H1 (cell line): ENCODE measurements around the gene TSPOAP1. TPM values are rescaled to one million over a fixed set of nuclear protein-coding genes. Genes with fewer than 3 reads are reported as not detected.

Experiments used
- CTCF ChIA-PET: fragments of 300-600 bp; sonication (Branson Sonifier 250); formaldehyde crosslinking; loops from one replicate; lab custom pipeline; 2021; ENCODE audit not compliant: partially characterized antibody; lab: Charles Lee
- POLR2A ChIA-PET: fragments of 300-600 bp; sonication (Branson Sonifier 250); formaldehyde crosslinking; loops from one replicate; lab custom pipeline; 2021; ENCODE audit warnings: inconsistent platforms; ENCODE audit not compliant: partially characterized antibody; lab: Charles Lee
- DNase-seq, 2 experiments: peaks; one replicate each; pipeline versions ENCODE4 v3.0.0 to v3.0.0-alpha.2; 2010 to 2022; ENCODE audit warnings: low spot score in 2 of 2, low read depth in 1 of 2, mixed read lengths in 1 of 2
- FAIRE-seq: peaks from 2 replicates; lab custom pipeline; 2011; peaks lifted over from hg19 to GRCh38; lab: Jason Lieb, UNC
- H2AFZ ChIP-seq: 2 replicates; pipeline ENCODE4 v1.8.1; 2012; ENCODE audit warnings: low read length, inconsistent platforms
- H2AK5ac ChIP-seq: 2 replicates; pipeline ENCODE4 v1.6.1; 2013; ENCODE audit warnings: low read depth, low read length
- H2BK120ac ChIP-seq: replicated peaks from 2 replicates; pipeline ENCODE3; 2013; ENCODE audit warnings: low read depth, low read length, inconsistent platforms
- H2BK12ac ChIP-seq: 2 replicates; pipeline ENCODE4 v1.6.1; 2013; ENCODE audit warnings: low read depth, low read length
- H2BK15ac ChIP-seq: 2 replicates; pipeline ENCODE4 v1.6.1; 2013; ENCODE audit warnings: low read length
- H2BK20ac ChIP-seq: 2 replicates; pipeline ENCODE4 v1.6.1; 2013; ENCODE audit warnings: low read length
- H2BK5ac ChIP-seq: 2 replicates; pipeline ENCODE4 v1.6.1; 2013; ENCODE audit warnings: low read depth, low read length
- H3K14ac ChIP-seq: 2 replicates; pipeline ENCODE4 v1.6.1; 2013; ENCODE audit warnings: inconsistent platforms; ENCODE audit not compliant: insufficient read length
- H3K18ac ChIP-seq: 2 replicates; pipeline ENCODE4 v1.6.1; 2013; ENCODE audit warnings: low read length; ENCODE audit errors: extremely low read depth
- H3K23ac ChIP-seq: 2 replicates; pipeline ENCODE4 v1.6.1; 2013; ENCODE audit warnings: inconsistent platforms; ENCODE audit not compliant: insufficient read length
- H3K23me2 ChIP-seq: 2 replicates; pipeline ENCODE4 v1.6.1; 2013; ENCODE audit warnings: low read depth, low read length
- H3K27ac ChIP-seq: 2 replicates; pipeline ENCODE4 v1.6.1; 2011; ENCODE audit warnings: low read depth, low read length, inconsistent platforms
- H3K27me3 ChIP-seq, 4 experiments: replicated peaks in 1 of 4; 1 replicate in 1 of 4; 2 replicates in 3 of 4; pipeline versions ENCODE4 v1.6.1 to v1.8.1; 2011 to 2013; ENCODE audit warnings: low read length in 3 of 4, mild to moderate bottlenecking in 3 of 4, inconsistent platforms in 2 of 4, mixed read lengths in 2 of 4, moderate library complexity in 1 of 4; ENCODE audit not compliant: control insufficient read depth in 3 of 4, insufficient read depth in 3 of 4; ENCODE audit errors: extremely low read depth in 1 of 4
- H3K36me3 ChIP-seq, 4 experiments: 2 replicates each; pipeline versions ENCODE4 v1.6.1 to v1.8.1; 2011 to 2013; ENCODE audit warnings: mild to moderate bottlenecking in 4 of 4, low read length in 3 of 4, moderate library complexity in 2 of 4, control low read depth in 1 of 4, inconsistent platforms in 1 of 4; ENCODE audit not compliant: insufficient read depth in 4 of 4, control insufficient read depth in 2 of 4
- H3K4ac ChIP-seq: replicated peaks from 2 replicates; pipeline ENCODE3; 2013; ENCODE audit warnings: low read length, low read depth, mixed read lengths, inconsistent platforms; ENCODE audit not compliant: insufficient read length
- H3K4me1 ChIP-seq, 4 experiments: replicated peaks in 1 of 4; 1 replicate in 1 of 4; 2 replicates in 3 of 4; pipeline versions ENCODE4 v1.6.1 to v1.8.1; 2011 to 2013; ENCODE audit warnings: low read length in 3 of 4, inconsistent platforms in 2 of 4, mixed read lengths in 1 of 4; ENCODE audit not compliant: insufficient read depth in 4 of 4, control insufficient read depth in 3 of 4
- H3K4me2 ChIP-seq, 2 experiments: 2 replicates each; pipeline versions ENCODE4 v1.6.1 to v1.8.1; 2011 to 2013; ENCODE audit warnings: low read depth in 2 of 2, low read length in 2 of 2, control low read depth in 1 of 2, inconsistent platforms in 1 of 2, mild to moderate bottlenecking in 1 of 2; ENCODE audit not compliant: insufficient read depth in 1 of 2
- H3K4me3 ChIP-seq, 4 experiments: fragments of 200-600, 300-600 bp in 1 of 4; sonication (generic), shearing (Covaris generic), sonication (Bioruptor Twin) in 1 of 4; 2 replicates each; pipeline versions ENCODE4 v1.5.1 to v1.8.1; 2011 to 2016; ENCODE audit warnings: low read length in 4 of 4, low read depth in 3 of 4, control low read depth in 2 of 4, inconsistent platforms in 2 of 4, mild to moderate bottlenecking in 2 of 4, mixed read lengths in 1 of 4, moderate library complexity in 1 of 4; ENCODE audit not compliant: insufficient read depth in 2 of 4; ENCODE audit errors: extremely low read depth in 1 of 4
- H3K56ac ChIP-seq: replicated peaks from 2 replicates; pipeline ENCODE3; 2013; ENCODE audit warnings: low read depth, mild to moderate bottlenecking, mixed read lengths, low read length, inconsistent platforms; ENCODE audit not compliant: insufficient read length
- H3K79me1 ChIP-seq: 2 replicates; pipeline ENCODE4 v1.6.1; 2013; ENCODE audit warnings: low read depth, low read length, control low read depth
- H3K79me2 ChIP-seq, 2 experiments: 2 replicates each; pipeline versions ENCODE4 v1.6.1 to v1.8.1; 2012 to 2013; ENCODE audit warnings: low read length in 2 of 2, mild to moderate bottlenecking in 2 of 2, inconsistent platforms in 1 of 2; ENCODE audit not compliant: insufficient read depth in 2 of 2, control insufficient read depth in 1 of 2
- H3K9ac ChIP-seq, 4 experiments: replicated peaks in 1 of 4; 1 replicate in 1 of 4; 2 replicates in 3 of 4; pipeline versions ENCODE4 v1.6.1 to v1.8.1; 2011 to 2013; ENCODE audit warnings: low read depth in 3 of 4, low read length in 3 of 4, control low read depth in 2 of 4, mild to moderate bottlenecking in 2 of 4, moderate library complexity in 2 of 4, inconsistent platforms in 1 of 4; ENCODE audit errors: extremely low read depth in 1 of 4
- H3K9me3 ChIP-seq, 2 experiments: 2 replicates each; pipeline versions ENCODE4 v1.6.1 to v1.8.1; 2012 to 2013; ENCODE audit warnings: mild to moderate bottlenecking in 2 of 2, moderate library complexity in 2 of 2, control low read depth in 1 of 2, inconsistent platforms in 1 of 2, low read depth in 1 of 2, low read length in 1 of 2, mixed read lengths in 1 of 2; ENCODE audit not compliant: insufficient read depth in 2 of 2
- H4K20me1 ChIP-seq, 2 experiments: replicated peaks in 1 of 2; 2 replicates each; pipeline versions ENCODE3 to v1.8.1; 2011 to 2013; ENCODE audit warnings: inconsistent platforms in 2 of 2, low read length in 2 of 2, mild to moderate bottlenecking in 1 of 2; ENCODE audit not compliant: insufficient read depth in 2 of 2, control insufficient read depth in 1 of 2
- H4K5ac ChIP-seq: 2 replicates; pipeline ENCODE4 v1.6.1; 2013; ENCODE audit warnings: low read length, low read depth, mixed read lengths, inconsistent platforms; ENCODE audit not compliant: insufficient read length
- H4K8ac ChIP-seq: 2 replicates; pipeline ENCODE4 v1.8.0; 2013; ENCODE audit warnings: mild to moderate bottlenecking, moderate library complexity, low read length, inconsistent platforms; ENCODE audit not compliant: insufficient read depth; ENCODE audit errors: extremely low read depth
- H4K91ac ChIP-seq: replicated peaks from 2 replicates; pipeline ENCODE3; 2013; ENCODE audit warnings: low read length, mixed read lengths, inconsistent platforms; ENCODE audit not compliant: insufficient read length
- EZH2 ChIP-seq: fragments of 200-600 bp; sonication (generic); IDR thresholded peaks from 2 replicates; pipeline ENCODE4 v1.7.1; 2012; ENCODE audit warnings: low read depth, mild to moderate bottlenecking, moderate library complexity, low read length, inconsistent platforms; ENCODE audit not compliant: severe bottlenecking
- SP4 ChIP-seq: IDR thresholded peaks from 2 replicates; pipeline ENCODE4 v1.6.1; 2012; ENCODE audit warnings: low read length, inconsistent platforms
- WGBS, 2 experiments: shearing (Covaris generic) in 1 of 2; methylation state at CpG; one replicate each; pipeline versions ENCODE4 v1.1.6 to v1.1.7; 2013 to 2015; ENCODE audit warnings: low lambda C conversion rate in 2 of 2, mixed read lengths in 2 of 2, inconsistent platforms in 1 of 2, low coverage in 1 of 2, missing lambda C conversion rate in 1 of 2; ENCODE audit not compliant: insufficient replicate concordance in 2 of 2, insufficient coverage in 1 of 2, insufficient read length in 1 of 2; ENCODE audit errors: extremely low coverage in 1 of 2, missing lambda C conversion rate in 1 of 2; 5-methylcytosine and 5-hydroxymethylcytosine counted together
- polyA plus RNA-seq, 7 experiments: library from polyadenylated mRNA; depleted of rRNA in 3 of 7; stranded (reverse) in 5 of 7; unstranded in 2 of 7; fragments of >200 nt in 5 of 7; fragments of 200-250 nt in 2 of 7; gene quantifications; 1 replicate in 5 of 7; 2 replicates in 1 of 7; 4 replicates in 1 of 7; pipeline versions ENCODE4 v1.2.1 to v1.2.3, GENCODE V29; 2011 to 2013; ENCODE audit warnings: missing spikeins in 2 of 7, mixed read lengths in 2 of 7
- total RNA-seq: library from RNA; stranded (reverse); fragmentation: NEBNext Ultra II Directional; extraction: Animal tissue kit (Norgen Biotek cat#: 25700); gene quantifications from 2 replicates; pipeline ENCODE4 v1.2.1, GENCODE V29; 2021

The TSPOAP1 gene
- total and polyA plus RNA-seq, 2 of the 8 experiments (the other 6 are each of a cell fraction or from before 2014, with no cell fraction given), result 7.6 to 9.2 TPM

DNA sequence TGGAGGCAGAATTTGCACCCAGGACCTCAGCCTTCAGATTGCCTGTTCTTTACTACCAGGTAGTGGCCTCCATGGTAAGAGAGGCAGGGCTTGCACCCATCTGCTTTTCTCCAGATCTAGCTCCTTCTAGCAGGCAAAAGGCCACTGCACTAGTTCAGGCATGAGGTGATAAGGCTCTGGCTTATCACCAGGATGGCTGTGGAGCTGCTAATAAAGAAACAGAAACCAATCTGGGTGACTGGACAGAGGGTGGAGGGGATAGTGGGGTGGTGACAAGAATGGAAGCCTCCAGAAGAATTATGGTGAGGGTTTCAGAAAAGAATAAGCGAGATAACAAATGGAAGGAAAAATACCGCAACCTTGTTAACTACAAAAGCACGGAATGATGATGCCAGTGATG, 38.9 kb upstream of the TSPOAP1 start:
- no peaks in the 10 kb centered on the region; the same call in 1 of the 2 replicates for H3K23me2 ChIP-seq
- no peak overlapping the region for H2AFZ ChIP-seq
- CTCF ChIA-PET, result interaction anchor here (0.7 kb wide), 1 partner anchor 50 kb away, joined by 4 read pairs; the partner anchor contains the start of gene RNF43
- H4K5ac ChIP-seq, result no peak overlapping the region
- no peak overlapping the region for H3K23ac ChIP-seq
- POLR2A ChIA-PET, result interaction anchor here (1.2 kb wide), 1 partner anchor 12 kb away, joined by 4 read pairs; no protein-coding TSS in a partner anchor
- no peaks in the 10 kb centered on the region for H3K79me1 ChIP-seq
- H3K14ac ChIP-seq, result no peak overlapping the region
- H3K9ac ChIP-seq, result no peak overlapping the region
- H2BK20ac ChIP-seq, result no peak overlapping the region
- H3K4me1 ChIP-seq, result peaks cover 0 to 2% (median 0%) of the 10 kb centered on the region in 4 experiments; a peak in 1 of 7 replicates
- no peak overlapping the region for H3K27ac ChIP-seq
- H3K9me3 ChIP-seq, result no peaks in the 10 kb centered on the region
- no peak overlapping the region for H4K8ac ChIP-seq
- FAIRE-seq (no peak), DNase-seq (no peak)
- TF ChIP-seq SP4 (no peak), EZH2 (no peak)
- H3K4ac ChIP-seq, result no peak overlapping the region
- H4K91ac ChIP-seq, result no peak overlapping the region
- H3K4me2 ChIP-seq, result no peak overlapping the region
- no peaks in the 10 kb centered on the region for H3K79me2 ChIP-seq
- H2BK120ac ChIP-seq, result no peak overlapping the region
- H4K20me1 ChIP-seq, result no peaks in the 10 kb centered on the region
- H3K4me3 ChIP-seq, result no peak overlapping the region
- no peak overlapping the region for H3K56ac ChIP-seq
- H2BK15ac ChIP-seq, result no peak overlapping the region
- 87% methylated on average over 3 of the region's 3 CpGs; no CpG with 5 or more reads in 1 of the 2 experiments for WGBS, 2 experiments
- no peak overlapping the region for H3K18ac ChIP-seq
- no peaks in the 10 kb centered on the region for H3K27me3 ChIP-seq
- no peaks in the 10 kb centered on the region; a peak in 1 of 8 replicates for H3K36me3 ChIP-seq
- H2AK5ac ChIP-seq, result no peak overlapping the region
- H2BK12ac ChIP-seq, result no peak overlapping the region
- H2BK5ac ChIP-seq, result no peak overlapping the region
